ENCODE results near the gene TMOD4. TPM values are rescaled to one million over a fixed set of nuclear protein-coding genes. Genes with fewer than 3 reads are reported as not detected.

The TMOD4 gene
- total and polyA plus RNA-seq, 7 donors, result 17.6 to 434 (median 274) TPM

DNA sequence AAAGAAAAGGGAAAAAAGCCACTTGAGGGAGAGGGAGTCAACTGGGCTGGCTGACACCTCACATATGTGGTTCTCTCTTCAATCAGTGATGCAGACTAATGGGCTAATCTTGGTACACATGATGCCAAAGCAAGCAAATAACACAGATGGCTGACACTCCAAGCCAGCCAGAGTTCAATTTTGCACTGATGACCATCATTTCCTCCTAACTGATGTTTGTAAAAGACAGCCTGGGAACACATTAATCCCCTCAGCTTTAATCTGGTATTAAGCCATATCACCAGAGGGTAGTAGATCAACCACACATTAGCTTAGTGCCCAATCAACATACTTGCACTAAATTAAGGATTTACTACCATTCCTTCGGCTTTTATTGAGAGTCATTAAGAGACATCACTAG lies 11.4 kb upstream of the TMOD4 start:
- Histone ChIP-seq H3K27me3 (ENCODE audit: insufficient read depth in 3 of 3, low read length in 2 of 3) (no peaks in the 10 kb centered on the region), H3K4me3 (peak overlapping the region; percentile 3), H3K36me3 (ENCODE audit: insufficient read depth in 1 of 2, low read depth in 1 of 2) (peaks cover 4 to 42% of the 10 kb centered on the region in 2 donors), H3K27ac (peak overlapping the region; percentile 88), H3K4me1 (peaks cover 26% of the 10 kb centered on the region), H3K9me3 (no peaks in the 10 kb centered on the region)
- intact Hi-C loops (cut with DNase I), result no loop called here
- WGBS, 3 donors, result 31 to 65% (median 50%) methylated on average over 1 of the region's 1 CpG
- DNase-seq (no peak), ATAC-seq (peak in 2 of 4 donors; percentile 9 to 39)
- TF ChIP-seq, protein P1, sequence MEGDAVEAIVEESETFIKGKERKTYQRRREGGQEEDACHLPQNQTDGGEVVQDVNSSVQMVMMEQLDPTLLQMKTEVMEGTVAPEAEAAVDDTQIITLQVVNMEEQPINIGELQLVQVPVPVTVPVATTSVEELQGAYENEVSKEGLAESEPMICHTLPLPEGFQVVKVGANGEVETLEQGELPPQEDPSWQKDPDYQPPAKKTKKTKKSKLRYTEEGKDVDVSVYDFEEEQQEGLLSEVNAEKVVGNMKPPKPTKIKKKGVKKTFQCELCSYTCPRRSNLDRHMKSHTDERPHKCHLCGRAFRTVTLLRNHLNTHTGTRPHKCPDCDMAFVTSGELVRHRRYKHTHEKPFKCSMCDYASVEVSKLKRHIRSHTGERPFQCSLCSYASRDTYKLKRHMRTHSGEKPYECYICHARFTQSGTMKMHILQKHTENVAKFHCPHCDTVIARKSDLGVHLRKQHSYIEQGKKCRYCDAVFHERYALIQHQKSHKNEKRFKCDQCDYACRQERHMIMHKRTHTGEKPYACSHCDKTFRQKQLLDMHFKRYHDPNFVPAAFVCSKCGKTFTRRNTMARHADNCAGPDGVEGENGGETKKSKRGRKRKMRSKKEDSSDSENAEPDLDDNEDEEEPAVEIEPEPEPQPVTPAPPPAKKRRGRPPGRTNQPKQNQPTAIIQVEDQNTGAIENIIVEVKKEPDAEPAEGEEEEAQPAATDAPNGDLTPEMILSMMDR (IDR thresholded peaks at IDR 0.05), result no peak

DNA sequence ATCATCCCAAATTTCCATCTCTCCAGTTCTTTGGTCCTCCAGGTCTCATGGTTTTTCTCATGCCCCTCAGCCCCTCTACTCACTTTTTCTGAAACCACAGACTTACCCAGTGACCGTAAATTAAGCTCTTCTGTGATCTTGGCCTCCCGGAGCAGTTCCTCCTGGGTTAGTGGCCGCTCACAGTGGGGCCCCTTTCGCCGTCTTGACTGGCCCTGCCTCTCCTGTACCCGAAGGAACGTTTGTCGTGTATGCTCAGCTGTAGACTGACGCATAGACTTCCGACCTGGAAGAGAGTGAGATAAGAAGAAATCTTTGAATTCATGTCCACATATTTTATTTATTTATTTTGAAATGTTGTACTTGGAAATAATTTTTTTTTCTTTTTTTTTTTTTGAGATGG lies 8.4 kb upstream of the TMOD4 start:
- no peak overlapping the region for H3K27ac ChIP-seq
- no peaks in the 10 kb centered on the region for H3K9me3 ChIP-seq
- no peaks in the 10 kb centered on the region for H3K27me3 ChIP-seq (ENCODE audit: insufficient read depth in 3 of 3, low read length in 2 of 3)
- H3K4me3 ChIP-seq, result no peak overlapping the region
- peaks cover 26% of the 10 kb centered on the region for H3K4me1 ChIP-seq
- DNase-seq, result no peak
- peaks cover 6 to 72% of the 10 kb centered on the region in 2 donors for H3K36me3 ChIP-seq (ENCODE audit: insufficient read depth in 1 of 2, low read depth in 1 of 2)
- ATAC-seq, result no peak
- intact Hi-C loops (cut with DNase I), result no loop called here
- TF ChIP-seq, protein P1 (IDR thresholded peaks at IDR 0.05), result no peak
- whole genome bisulfite sequencing, 3 donors, result 92 to 94% (median 94%) methylated on average over 10 of the region's 10 CpGs

GRCh38 chr1:151176514-151177045 lies 799 bp upstream of the TMOD4 start:
- Histone ChIP-seq H3K4me3 (no peak overlapping the region), H3K27me3 (ENCODE audit: insufficient read depth in 3 of 3, low read length in 2 of 3) (no peaks in the 10 kb centered on the region), H3K36me3 (ENCODE audit: insufficient read depth in 1 of 2, low read depth in 1 of 2) (peaks cover 13 to 80% of the 10 kb centered on the region in 2 donors), H3K9me3 (no peaks in the 10 kb centered on the region), H3K4me1 (peaks cover 7% of the 10 kb centered on the region), H3K27ac (peak overlapping the region; percentile 92)
- TF ChIP-seq, protein P1 (IDR thresholded peaks at IDR 0.05), result no peak
- WGBS, 3 donors, result 86 to 95% (median 89%) methylated on average over 17 of the region's 17 CpGs
- DNase-seq, result no peak
- intact Hi-C loops (cut with DNase I), result no loop called here
- ATAC-seq, result no peak

- peak; percentile 53 to 86 for DNase-seq
- peak overlapping the region; percentile 92 for H3K27ac ChIP-seq
These were observed 590 bp downstream of the TMOD4 start for GRCh38 chr1:151175041-151175741.

More at GRCh38 chr1:151175041-151175741, 590 bp downstream of the TMOD4 start:
- peaks cover 11 to 80% of the 10 kb centered on the region in 2 donors for H3K36me3 ChIP-seq (ENCODE audit: insufficient read depth in 1 of 2, low read depth in 1 of 2)
- peak; percentile 56 to 64 (median 60) for ATAC-seq
- peak overlapping the region; percentile 79 for H3K4me3 ChIP-seq
- no peaks in the 10 kb centered on the region for H3K27me3 ChIP-seq (ENCODE audit: insufficient read depth in 3 of 3, low read length in 2 of 3)
- H3K4me1 ChIP-seq, result peaks cover 21% of the 10 kb centered on the region
- intact Hi-C loops (cut with DNase I), result no loop called here
- H3K9me3 ChIP-seq, result no peaks in the 10 kb centered on the region
- TF ChIP-seq, protein P1 (IDR thresholded peaks at IDR 0.05), result no peak
- 18 to 31% (median 22%) methylated on average over 6 of the region's 6 CpGs for WGBS, 3 donors
